DND-41 (cell line): ENCODE results near the gene ELL2.

ENCODE experiments used
- CTCF ChIP-seq: IDR thresholded peaks from 2 replicates; pipeline ENCODE4 v1.5.1; 2012; ENCODE audit warnings: borderline replicate concordance, low read length, moderate library complexity, mild to moderate bottlenecking; ENCODE audit not compliant: poor library complexity, severe bottlenecking; ENCODE audit errors: extremely low read depth
- EZH2 ChIP-seq: IDR thresholded peaks from 3 replicates; pipeline ENCODE4 v1.6.1; 2012; ENCODE audit warnings: borderline replicate concordance, low read depth, mild to moderate bottlenecking, moderate library complexity, low read length, inconsistent platforms; ENCODE audit not compliant: severe bottlenecking

- TF ChIP-seq EZH2 (no peak), CTCF (no peak)
These were observed 32.9 kb downstream of the ELL2 start for GRCh38 chr5:95928724-95929253.
